NT2/D1 (cell line): ENCODE data around the gene RP9.

Experiments
- DNase-seq: peaks from one replicate; pipeline ENCODE4 v3.0.0-alpha.2; 2011; ENCODE audit warnings: low read depth, low spot score
- H3K27me3 ChIP-seq: 2 replicates; pipeline ENCODE4 v1.6.0; 2011; ENCODE audit warnings: mild to moderate bottlenecking; ENCODE audit not compliant: insufficient read length, insufficient read depth
- H3K36me3 ChIP-seq: 2 replicates; pipeline ENCODE4 v1.6.1; 2011; ENCODE audit warnings: mild to moderate bottlenecking, low read length, mixed read lengths; ENCODE audit not compliant: insufficient read depth, insufficient read length
- H3K4me1 ChIP-seq: 2 replicates; pipeline ENCODE4 v1.5.1; 2011; ENCODE audit not compliant: insufficient read depth, insufficient read length
- H3K4me3 ChIP-seq: 2 replicates; pipeline ENCODE4 v1.5.1; 2011; ENCODE audit warnings: low read depth; ENCODE audit not compliant: insufficient read length
- H3K9ac ChIP-seq: 2 replicates; pipeline ENCODE4 v1.6.0; 2011; ENCODE audit warnings: low read depth; ENCODE audit not compliant: insufficient read length
- H3K9me3 ChIP-seq: 2 replicates; pipeline ENCODE4 v1.5.1; 2011; ENCODE audit warnings: mild to moderate bottlenecking, low read length; ENCODE audit not compliant: insufficient read depth
- SUZ12 ChIP-seq: IDR thresholded peaks from 2 replicates; pipeline ENCODE4 v1.6.1; 2011; ENCODE audit not compliant: insufficient read length, insufficient read depth; ENCODE audit errors: extremely low read depth
- YY1 ChIP-seq: IDR thresholded peaks from 2 replicates; pipeline ENCODE4 v1.6.1; 2011; ENCODE audit not compliant: insufficient read length, insufficient read depth
- ZNF274 ChIP-seq: IDR thresholded peaks from 2 replicates; pipeline ENCODE4 v1.6.1; 2011; ENCODE audit warnings: mild to moderate bottlenecking, low read depth, low read length

Gene RP9

DNA sequence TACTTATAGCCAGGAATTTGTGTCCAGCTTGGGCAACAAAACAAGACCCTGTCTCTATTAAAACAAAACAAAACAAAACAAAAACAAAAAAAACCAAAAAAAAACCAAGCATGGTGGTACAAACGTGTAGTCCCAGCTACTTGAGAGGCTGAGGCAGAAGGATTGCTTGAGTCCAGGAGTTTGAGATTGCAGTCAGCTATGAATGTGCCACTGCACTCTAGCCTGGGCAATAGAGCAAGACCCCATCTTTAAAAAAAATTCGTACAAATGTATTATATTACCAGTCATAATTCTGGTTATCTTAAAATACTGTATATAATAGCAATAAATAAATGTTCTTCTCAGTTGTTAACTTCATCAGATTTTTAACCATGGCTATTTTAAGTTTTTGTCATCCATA lies 17.9 kb upstream of the RP9 start:
- TF ChIP-seq YY1 (no peak), ZNF274 (no peak), SUZ12 (no peak)
- no peaks in the 10 kb centered on the region for H3K9me3 ChIP-seq
- no peak for DNase-seq

DNA sequence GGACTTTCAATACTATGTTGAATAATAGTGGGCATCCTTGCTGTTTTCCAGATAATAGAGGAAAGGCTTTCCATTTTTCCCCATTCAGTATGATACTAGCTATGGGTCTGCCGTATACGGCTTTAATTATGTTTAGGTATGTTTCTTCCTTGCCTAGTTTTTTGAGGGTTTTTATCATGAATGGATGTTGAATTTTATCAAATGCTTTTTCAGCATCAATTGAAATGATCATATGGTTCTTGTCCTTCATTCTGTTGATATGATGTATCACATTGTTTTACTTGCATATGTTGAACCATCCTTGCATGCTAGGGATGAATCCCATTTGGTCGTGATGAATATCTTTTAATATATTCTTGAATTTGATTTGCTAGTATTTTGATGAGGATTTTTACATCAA lies 9.2 kb upstream of the RP9 start:
- no peak overlapping the region for H3K9ac ChIP-seq
- H3K4me1 ChIP-seq, result no peaks in the 10 kb centered on the region
- no peaks in the 10 kb centered on the region for H3K27me3 ChIP-seq
- DNase-seq, result no peak
- TF ChIP-seq SUZ12, result no peak
- TF ChIP-seq YY1, result no peak
- TF ChIP-seq ZNF274, result no peak
- H3K36me3 ChIP-seq, result no peaks in the 10 kb centered on the region
- no peak overlapping the region for H3K4me3 ChIP-seq
- H3K9me3 ChIP-seq, result peaks cover 7% of the 10 kb centered on the region

More for the DNA sequence above, 17.9 kb upstream of the RP9 start:
- H3K4me1 ChIP-seq, result no peaks in the 10 kb centered on the region
- H3K36me3 ChIP-seq, result no peaks in the 10 kb centered on the region
- no peak overlapping the region for H3K4me3 ChIP-seq
- no peak overlapping the region for H3K9ac ChIP-seq
- H3K27me3 ChIP-seq, result no peaks in the 10 kb centered on the region

DNA sequence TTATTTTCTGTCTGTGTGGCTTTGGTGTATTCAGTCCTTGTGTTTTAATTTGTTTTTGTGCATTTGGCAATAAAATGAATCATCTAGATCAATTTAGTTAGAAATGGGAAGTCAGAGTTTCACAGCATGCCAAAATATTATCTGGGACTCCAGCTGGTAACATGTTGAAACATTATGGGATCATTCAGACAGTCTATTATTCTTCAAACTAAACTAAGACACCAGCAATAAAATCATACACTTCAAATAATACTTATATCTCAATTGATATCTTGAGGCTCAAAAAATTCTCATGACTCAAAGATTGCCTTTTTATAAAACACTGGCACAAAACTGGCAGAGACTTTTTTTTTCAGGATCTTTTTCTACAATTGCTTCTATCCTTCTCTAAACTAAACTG lies 5.8 kb upstream of the RP9 start:
- Histone ChIP-seq H3K4me1 (no peaks in the 10 kb centered on the region), H3K36me3 (no peaks in the 10 kb centered on the region), H3K9ac (no peak overlapping the region), H3K27me3 (peaks cover 4% of the 10 kb centered on the region), H3K4me3 (no peak overlapping the region), H3K9me3 (peaks cover 7% of the 10 kb centered on the region)
- no peak for DNase-seq
- no peak for TF ChIP-seq SUZ12
- no peak for TF ChIP-seq YY1
- TF ChIP-seq ZNF274, result no peak

DNA sequence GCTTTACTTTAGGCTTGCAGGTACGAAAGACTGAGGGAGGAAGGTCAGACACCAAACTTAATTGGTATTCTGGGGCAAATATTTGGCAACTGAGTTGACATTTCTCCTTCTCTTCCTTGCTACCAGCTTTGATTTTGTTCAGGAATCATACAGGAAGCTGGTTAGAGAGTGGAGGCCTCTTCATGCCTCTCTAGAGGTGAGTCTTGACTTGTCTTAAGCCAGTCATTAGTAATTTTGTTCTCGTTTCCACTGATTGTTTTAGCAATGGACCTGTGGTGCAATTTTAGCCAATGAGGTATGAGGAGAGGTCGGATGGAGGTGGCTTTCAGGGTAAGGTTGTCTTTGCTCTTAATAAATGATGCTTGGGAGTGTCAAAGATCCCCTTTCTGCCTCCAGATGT lies 2.4 kb upstream of the RP9 start:
- H3K9me3 ChIP-seq, result no peaks in the 10 kb centered on the region
- H3K4me1 ChIP-seq, result no peaks in the 10 kb centered on the region
- no peak for DNase-seq
- no peak overlapping the region for H3K4me3 ChIP-seq
- peaks cover 2% of the 10 kb centered on the region for H3K36me3 ChIP-seq
- H3K27me3 ChIP-seq, result peaks cover 5% of the 10 kb centered on the region
- H3K9ac ChIP-seq, result no peak overlapping the region
- TF ChIP-seq YY1 (no peak), SUZ12 (no peak), ZNF274 (no peak)

DNA sequence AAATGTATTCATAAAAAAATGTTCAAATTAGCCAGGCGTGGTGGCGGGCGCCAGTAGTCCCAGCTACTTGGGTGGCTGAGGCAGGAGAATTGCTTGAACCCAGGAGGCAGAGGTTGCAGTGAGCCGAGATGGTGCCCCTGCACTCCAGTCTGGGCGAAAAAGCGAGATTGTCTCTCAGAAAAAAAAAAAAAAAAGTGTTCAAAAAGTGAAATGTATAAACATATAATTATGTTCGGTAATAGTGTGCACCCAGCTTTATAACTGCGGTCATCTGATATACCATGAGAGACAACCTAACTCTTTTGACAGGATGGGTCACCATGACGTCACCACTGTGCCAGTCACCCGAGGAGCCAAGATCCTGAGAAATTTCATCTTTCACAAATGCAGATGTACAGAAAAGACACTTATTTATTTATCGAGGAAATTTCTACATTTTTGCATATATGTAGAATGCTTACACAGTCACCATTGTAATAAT lies 594 bp upstream of the RP9 start:
- H3K36me3 ChIP-seq, result peaks cover 19% of the 10 kb centered on the region
- no peaks in the 10 kb centered on the region for H3K9me3 ChIP-seq
- no peak overlapping the region for H3K9ac ChIP-seq
- DNase-seq, result no peak
- peak overlapping the region; percentile 26 for H3K4me3 ChIP-seq
- no peaks in the 10 kb centered on the region for H3K4me1 ChIP-seq
- TF ChIP-seq ZNF274, result no peak
- TF ChIP-seq YY1, result no peak
- TF ChIP-seq SUZ12, result no peak
- H3K27me3 ChIP-seq, result peaks cover 5% of the 10 kb centered on the region

DNA sequence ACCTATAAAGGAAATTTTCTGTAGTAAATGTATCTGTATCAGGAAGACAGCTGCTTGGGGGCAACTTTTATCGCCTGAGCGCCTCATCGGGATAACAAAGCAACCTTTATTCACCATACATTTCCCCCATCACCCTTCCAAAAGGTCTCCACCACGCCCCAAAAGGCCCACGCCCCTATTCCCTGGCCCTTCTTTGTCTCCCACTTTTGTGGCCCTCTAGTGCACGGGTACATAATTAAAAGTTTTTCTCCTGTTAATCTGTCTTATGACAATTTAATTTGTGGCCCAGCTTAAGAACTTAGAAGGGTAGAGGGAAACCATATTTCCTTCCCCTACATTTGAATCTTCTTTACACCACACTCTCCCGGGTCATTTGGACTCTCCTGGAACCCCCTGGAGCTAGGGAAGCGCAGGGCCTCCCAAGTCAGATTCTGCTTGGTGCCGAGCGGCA lies 625 bp downstream of the RP9 start:
- Histone ChIP-seq H3K4me3 (peak overlapping the region; percentile 92), H3K9ac (peak overlapping the region; percentile 97), H3K36me3 (peaks cover 23% of the 10 kb centered on the region), H3K9me3 (no peaks in the 10 kb centered on the region), H3K27me3 (peaks cover 5% of the 10 kb centered on the region), H3K4me1 (no peaks in the 10 kb centered on the region)
- TF ChIP-seq ZNF274, result no peak
- TF ChIP-seq YY1, result no peak
- TF ChIP-seq SUZ12, result no peak
- no peak for DNase-seq

DNA sequence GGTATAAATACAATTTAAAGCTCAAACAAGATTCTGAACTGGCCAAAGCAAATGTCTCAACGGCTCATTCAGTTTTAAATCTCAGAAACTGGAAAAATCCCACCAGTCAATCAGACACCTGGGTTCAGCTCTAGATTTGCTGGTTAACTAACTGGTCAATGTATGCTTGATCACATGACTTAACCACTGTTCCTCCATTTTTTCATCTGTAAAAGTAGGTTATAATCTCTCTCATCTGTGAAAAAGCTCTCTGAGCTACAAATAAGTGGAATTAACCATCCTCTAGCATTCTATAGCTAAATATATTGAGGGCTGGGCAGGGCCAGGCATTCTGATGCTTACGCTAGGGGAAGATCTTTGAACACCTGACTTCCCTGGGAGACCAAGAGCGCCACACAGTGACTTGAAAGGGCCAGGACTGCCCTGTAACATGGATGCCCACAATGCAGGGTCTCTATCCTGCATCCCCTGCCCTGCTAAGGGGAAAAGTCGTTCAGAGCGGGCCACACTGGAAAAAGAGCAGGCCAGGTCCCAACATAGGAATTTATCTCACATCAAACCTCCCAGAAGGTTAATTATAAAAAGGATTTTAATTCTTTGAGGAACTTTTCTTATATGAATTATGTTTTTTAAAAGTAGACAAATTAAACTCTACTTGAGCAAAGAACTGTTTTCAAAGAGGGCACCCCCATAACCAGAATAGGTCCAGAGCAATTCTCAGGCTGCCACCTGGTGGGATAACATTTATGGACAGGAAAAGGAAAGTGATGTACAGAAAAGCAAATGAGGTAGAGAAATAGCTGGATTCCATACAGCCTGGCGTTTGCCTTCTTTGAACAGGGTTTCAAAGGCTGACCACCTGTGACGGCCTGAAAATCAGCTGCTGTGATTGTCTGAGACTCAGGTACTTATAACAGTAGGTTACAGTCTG lies 1.8 kb downstream of the RP9 start:
- Histone ChIP-seq H3K9me3 (no peaks in the 10 kb centered on the region), H3K4me1 (no peaks in the 10 kb centered on the region), H3K27me3 (peaks cover 5% of the 10 kb centered on the region), H3K4me3 (no peak overlapping the region), H3K36me3 (peaks cover 35% of the 10 kb centered on the region), H3K9ac (no peak overlapping the region)
- DNase-seq, result peak; percentile 56
- TF ChIP-seq YY1, result no peak
- TF ChIP-seq ZNF274, result no peak
